Brain microvascular endothelial cell (primary cell): Measurements from ENCODE around the gene CFAP92.

ENCODE experiments used
- DNase-seq: peaks from one replicate; pipeline ENCODE4 v3.0.0-alpha.2; 2020
- H3K27ac ChIP-seq: fragments of 250-450 bp; sonication (Bioruptor Pico); 2 replicates; pipeline ENCODE4 v1.5.1; 2020; ENCODE audit warnings: mild to moderate bottlenecking, moderate library complexity
- H3K27me3 ChIP-seq: fragments of 250-450 bp; sonication (Bioruptor Pico); replicated peaks from 2 replicates; pipeline ENCODE4 v1.5.1; 2020; ENCODE audit warnings: mild to moderate bottlenecking
- H3K36me3 ChIP-seq: fragments of 250-450 bp; sonication (Bioruptor Pico); replicated peaks from 2 replicates; pipeline ENCODE4 v1.5.1; 2020; ENCODE audit warnings: mild to moderate bottlenecking
- H3K4me3 ChIP-seq: 2 replicates; pipeline ENCODE4 v1.5.1; 2011; ENCODE audit warnings: low read depth, mild to moderate bottlenecking, control low read depth, low read length, moderate library complexity
- CTCF ChIP-seq: IDR thresholded peaks from 2 replicates; pipeline ENCODE4 v1.5.1; 2011; ENCODE audit warnings: low read depth, mild to moderate bottlenecking, moderate library complexity, low read length, control low read depth, inconsistent platforms; ENCODE audit errors: missing control alignments
- in situ Hi-C: cut with HindIII; loops from 2 replicates; pipeline ENCODE4 v1.10.0; 2017; ENCODE audit warnings: low sequenced_read_pairs, low pct_ligation_motif_present

CFAP92 gene

GRCh38 chr3:128984596-128984995 is 9.3 kb downstream of the CFAP92 start:
- no peak for DNase-seq
- Histone ChIP-seq H3K27me3 (no peaks in the 10 kb centered on the region), H3K27ac (no peak overlapping the region), H3K36me3 (no peaks in the 10 kb centered on the region), H3K4me3 (no peak overlapping the region)
- in situ Hi-C loops: no loop called here
- no peak for TF ChIP-seq CTCF

GRCh38 chr3:128983293-128984069 is 10.4 kb downstream of the CFAP92 start:
- no peaks in the 10 kb centered on the region for H3K27me3 ChIP-seq
- no peak for TF ChIP-seq CTCF
- no peaks in the 10 kb centered on the region for H3K36me3 ChIP-seq
- H3K4me3 ChIP-seq: no peak overlapping the region
- in situ Hi-C loops: no loop called here
- H3K27ac ChIP-seq: no peak overlapping the region
- no peak for DNase-seq

GRCh38 chr3:128975276-128975675 is 18.6 kb downstream of the CFAP92 start:
- Histone ChIP-seq H3K4me3 (no peak overlapping the region), H3K27ac (no peak overlapping the region), H3K27me3 (peaks cover 2% of the 10 kb centered on the region), H3K36me3 (no peaks in the 10 kb centered on the region)
- no peak for DNase-seq
- TF ChIP-seq CTCF: no peak
- in situ Hi-C loops: no loop called here

- Histone ChIP-seq H3K27ac (no peak overlapping the region), H3K4me3 (no peak overlapping the region), H3K27me3 (peaks cover 2% of the 10 kb centered on the region), H3K36me3 (no peaks in the 10 kb centered on the region)
- in situ Hi-C loops: no loop called here
- TF ChIP-seq CTCF: no peak
- no peak for DNase-seq
Observed at GRCh38 chr3:128973988-128974564, 19.8 kb downstream of the CFAP92 start.

- in situ Hi-C loops: no loop called here
- no peak overlapping the region for H3K4me3 ChIP-seq
- peak; percentile 34 for DNase-seq
Observed at GRCh38 chr3:128971421-128972100, 22.3 kb downstream of the CFAP92 start.

More at GRCh38 chr3:128971421-128972100, 22.3 kb downstream of the CFAP92 start:
- H3K27me3 ChIP-seq: no peaks in the 10 kb centered on the region
- TF ChIP-seq CTCF: no peak
- no peaks in the 10 kb centered on the region for H3K36me3 ChIP-seq
- no peak overlapping the region for H3K27ac ChIP-seq
